CD4-positive, CD25-positive, alpha-beta regulatory T cell (primary cell): ENCODE results near the gene CCDC160. TPM values are rescaled to one million over a fixed set of nuclear protein-coding genes. Genes with fewer than 3 reads are reported as not detected.

Experiments used
- polyA plus RNA-seq, 4 donors: library from polyadenylated mRNA; unstranded; fragments of 300-500 nt; fragmentation: Illumina TruSeq; gene quantifications; one replicate each; pipeline ENCODE4 v1.2.3, GENCODE V29; 2021
- total RNA-seq: library from RNA; stranded (reverse); gene quantifications from one replicate; pipeline ENCODE4 v1.2.3, GENCODE V29; 2022

Gene CCDC160
- total and polyA plus RNA-seq, 5 donors from 2014 or later = not detected

Other genes starting within 250 kb of the CCDC160 start
- 9.9 TPM for gene PHF6, start 136.1 kb downstream of the CCDC160 start, total RNA-seq
- gene PHF6, start 136.1 kb downstream of the CCDC160 start, polyA plus RNA-seq = 10 to 100 TPM; 21.3 to 26.4 (median 24.4) TPM
- 30.8 TPM for gene HPRT1, start 223.0 kb downstream of the CCDC160 start, total RNA-seq
- 100 to 1,000 TPM; 107 to 166 (median 149) TPM for gene HPRT1, start 223.0 kb downstream of the CCDC160 start, polyA plus RNA-seq